Measurements from ENCODE around the gene SCN11A.

Gene SCN11A

DNA sequence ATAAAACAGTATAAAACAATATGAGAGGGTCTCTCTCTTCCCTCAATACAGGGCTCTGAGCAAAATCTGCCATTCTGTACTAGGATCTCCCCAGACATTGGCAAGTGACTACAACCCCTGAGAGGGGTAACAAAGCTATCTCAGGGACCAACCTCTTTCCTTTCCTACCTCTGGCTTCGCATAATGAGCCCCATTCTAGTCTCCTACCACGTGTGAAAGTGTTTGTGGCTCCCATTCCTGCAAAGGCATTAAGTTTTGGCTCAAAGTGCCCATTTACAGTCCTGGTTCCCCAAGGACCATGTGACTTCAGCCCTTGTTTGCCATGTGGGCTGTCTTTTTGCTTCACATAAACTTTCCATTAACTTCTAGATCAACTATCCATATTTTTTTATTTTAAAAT is 46.4 kb downstream of the SCN11A start:
- no peak for DNase-seq

Data from nucleus accumbens (tissue), 56 donors.